Neural progenitor cell (in vitro differentiated cells): ENCODE measurements around the gene PKNOX2. TPM values are rescaled to one million over a fixed set of nuclear protein-coding genes. Genes with fewer than 3 reads are reported as not detected.

ENCODE experiments used
- DNase-seq: peaks from one replicate; pipeline ENCODE4 v3.0.0-alpha.2; 2016; ENCODE audit warnings: low spot score
- H2AFZ ChIP-seq: fragments of 200-600 bp; sonication (generic); replicated peaks from 2 replicates; pipeline ENCODE4 v1.6.1; 2016; ENCODE audit warnings: antibody characterized with exemption
- H3F3A ChIP-seq: fragments of 200-600 bp; sonication (generic); 2 replicates; pipeline ENCODE4 v1.6.1; 2016; ENCODE audit warnings: antibody characterized with exemption, low read depth
- H3K27ac ChIP-seq: fragments of 200-600 bp; sonication (generic); 2 replicates; pipeline ENCODE4 v1.5.1; 2016; ENCODE audit warnings: mild to moderate bottlenecking
- H3K27me3 ChIP-seq: fragments of 200-600 bp; sonication (generic); 2 replicates; pipeline ENCODE4 v1.6.1; 2016; ENCODE audit warnings: mild to moderate bottlenecking, moderate library complexity
- H3K36me3 ChIP-seq: fragments of 200-600 bp; sonication (generic); 2 replicates; pipeline ENCODE4 v1.5.1; 2016
- H3K4me1 ChIP-seq: fragments of 200-600 bp; sonication (generic); 2 replicates; pipeline ENCODE4 v1.6.1; 2016; ENCODE audit warnings: mixed run types
- H3K4me2 ChIP-seq: fragments of 200-600 bp; sonication (generic); 2 replicates; pipeline ENCODE4 v1.6.1; 2016
- H3K4me3 ChIP-seq: fragments of 200-600 bp; sonication (generic); 2 replicates; pipeline ENCODE4 v1.5.1; 2016
- H3K79me2 ChIP-seq: fragments of 200-600 bp; sonication (generic); 2 replicates; pipeline ENCODE4 v1.6.1; 2016; ENCODE audit warnings: low read depth
- H3K9ac ChIP-seq: fragments of 200-600 bp; sonication (generic); 2 replicates; pipeline ENCODE4 v1.6.1; 2016
- H3K9me3 ChIP-seq: fragments of 200-600 bp; sonication (generic); 2 replicates; pipeline ENCODE4 v1.5.1; 2016; ENCODE audit warnings: low read depth
- H4K20me1 ChIP-seq: fragments of 200-600 bp; sonication (generic); 2 replicates; pipeline ENCODE4 v1.6.1; 2016; ENCODE audit warnings: low read depth
- H3K27ac Mint-ChIP-seq: 3 replicates; pipeline ENCODE4 v1.8.0; 2021; ENCODE audit warnings: mixed read lengths
- H3K27me3 Mint-ChIP-seq: 2 replicates; pipeline ENCODE4 v1.8.0; 2022; ENCODE audit warnings: low read depth, mild to moderate bottlenecking, inconsistent platforms, moderate library complexity, mixed read lengths; ENCODE audit not compliant: insufficient read depth
- H3K36me3 Mint-ChIP-seq: 3 replicates; pipeline ENCODE4 v1.8.0; 2021; ENCODE audit warnings: mixed read lengths
- H3K4me1 Mint-ChIP-seq: 3 replicates; pipeline ENCODE4 v1.8.0; 2021; ENCODE audit warnings: mixed read lengths
- H3K4me3 Mint-ChIP-seq: 3 replicates; pipeline ENCODE4 v1.8.0; 2021; ENCODE audit warnings: mild to moderate bottlenecking, moderate library complexity, mixed read lengths
- H3K9me3 Mint-ChIP-seq: 3 replicates; pipeline ENCODE4 v1.8.0; 2020; ENCODE audit warnings: mixed read lengths
- EZH2 ChIP-seq: fragments of 200-600 bp; sonication (generic); IDR thresholded peaks from 2 replicates; pipeline ENCODE4 v1.6.1; 2017; ENCODE audit warnings: antibody characterized with exemption, mild to moderate bottlenecking, moderate library complexity
- EZH2phosphoT487 ChIP-seq: fragments of 200-600 bp; sonication (generic); IDR thresholded peaks from 2 replicates; pipeline ENCODE4 v1.6.1; 2017; ENCODE audit warnings: antibody characterized with exemption
- total RNA-seq: library from RNA; depleted of rRNA; stranded (reverse); fragments of >200 nt; gene quantifications from 2 replicates; pipeline ENCODE4 v1.2.3, GENCODE V29; 2015; ENCODE audit warnings: low replicate concordance
- TF ChIP-seq, protein P1 (sequence below): fragments of 200-600 bp; sonication (generic); IDR thresholded peaks from 2 replicates; pipeline ENCODE4 v1.5.1; 2017; ENCODE audit warnings: antibody characterized with exemption, mild to moderate bottlenecking

Gene PKNOX2
- total RNA-seq, 1 donor from 2014 or later = 4.3 TPM

DNA sequence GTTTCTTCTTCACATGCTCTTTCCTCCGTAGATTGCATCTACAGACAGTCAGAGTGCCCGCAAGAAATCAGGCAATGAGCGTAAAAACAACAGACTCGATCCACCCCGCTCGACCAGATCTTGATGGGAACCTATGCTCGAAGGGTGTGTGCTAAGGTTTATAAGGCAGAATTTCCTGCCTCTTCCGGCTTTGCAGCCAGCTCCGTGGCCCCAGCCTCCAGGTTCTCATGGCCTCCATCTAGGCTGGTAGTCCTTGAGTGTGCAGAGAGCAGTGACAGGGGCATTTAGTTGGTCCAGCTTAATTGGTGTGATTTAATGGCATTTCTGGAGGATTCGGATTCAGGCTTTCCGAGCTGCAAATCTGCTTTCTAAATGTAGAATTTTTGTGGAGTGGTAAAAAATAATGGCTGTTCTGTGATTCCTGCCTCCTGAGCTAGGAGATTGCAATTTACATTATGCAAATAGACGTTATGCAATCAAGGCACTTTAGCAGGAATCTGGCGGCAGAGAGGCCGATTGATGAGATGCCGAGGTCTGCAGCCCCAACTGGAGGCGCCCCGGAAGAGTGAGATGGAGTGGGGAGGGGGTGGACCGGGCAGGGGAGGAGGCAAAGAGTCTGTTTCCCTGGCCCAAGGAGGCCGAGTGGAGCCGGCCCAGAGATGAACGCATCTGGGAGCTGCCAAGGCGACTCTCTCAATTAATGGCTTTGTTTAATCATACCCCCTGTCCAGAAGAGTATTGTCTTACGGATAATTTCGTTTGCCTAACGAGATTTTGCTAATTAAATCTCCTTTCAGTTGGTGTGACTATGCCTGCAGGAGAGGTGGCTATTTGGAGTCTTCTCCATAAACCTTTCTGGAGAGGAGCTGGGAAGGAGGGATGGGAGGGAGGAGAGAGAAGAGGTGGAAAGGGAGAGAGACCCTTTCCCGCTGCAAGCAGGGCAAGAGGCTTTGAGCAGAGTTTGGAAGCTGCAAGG lies 75.3 kb downstream of the PKNOX2 start:
- Mint-ChIP-seq H3K36me3 (peaks cover 64% of the 10 kb centered on the region), H3K9me3 (peaks cover 2% of the 10 kb centered on the region), H3K27me3 (peaks cover 5% of the 10 kb centered on the region), H3K4me3 (no peak overlapping the region), H3K27ac (no peak overlapping the region), H3K4me1 (peaks cover 26% of the 10 kb centered on the region)
- TF ChIP-seq, protein P1, sequence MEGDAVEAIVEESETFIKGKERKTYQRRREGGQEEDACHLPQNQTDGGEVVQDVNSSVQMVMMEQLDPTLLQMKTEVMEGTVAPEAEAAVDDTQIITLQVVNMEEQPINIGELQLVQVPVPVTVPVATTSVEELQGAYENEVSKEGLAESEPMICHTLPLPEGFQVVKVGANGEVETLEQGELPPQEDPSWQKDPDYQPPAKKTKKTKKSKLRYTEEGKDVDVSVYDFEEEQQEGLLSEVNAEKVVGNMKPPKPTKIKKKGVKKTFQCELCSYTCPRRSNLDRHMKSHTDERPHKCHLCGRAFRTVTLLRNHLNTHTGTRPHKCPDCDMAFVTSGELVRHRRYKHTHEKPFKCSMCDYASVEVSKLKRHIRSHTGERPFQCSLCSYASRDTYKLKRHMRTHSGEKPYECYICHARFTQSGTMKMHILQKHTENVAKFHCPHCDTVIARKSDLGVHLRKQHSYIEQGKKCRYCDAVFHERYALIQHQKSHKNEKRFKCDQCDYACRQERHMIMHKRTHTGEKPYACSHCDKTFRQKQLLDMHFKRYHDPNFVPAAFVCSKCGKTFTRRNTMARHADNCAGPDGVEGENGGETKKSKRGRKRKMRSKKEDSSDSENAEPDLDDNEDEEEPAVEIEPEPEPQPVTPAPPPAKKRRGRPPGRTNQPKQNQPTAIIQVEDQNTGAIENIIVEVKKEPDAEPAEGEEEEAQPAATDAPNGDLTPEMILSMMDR = no peak
- TF ChIP-seq EZH2phosphoT487 (no peak), EZH2 (no peak)
- Histone ChIP-seq H3K9ac (no peak overlapping the region), H3K36me3 (no peaks in the 10 kb centered on the region), H3K27ac (no peak overlapping the region), H3K79me2 (peaks cover 4% of the 10 kb centered on the region), H3K9me3 (no peaks in the 10 kb centered on the region), H3K4me3 (no peak overlapping the region), H3F3A (peaks cover 25% of the 10 kb centered on the region), H3K4me2 (peak overlapping the region; percentile 67), H3K4me1 (peaks cover 20% of the 10 kb centered on the region), H3K27me3 (no peaks in the 10 kb centered on the region), H2AFZ (peak overlapping the region; percentile 58), H4K20me1 (peaks cover 6% of the 10 kb centered on the region)
- peak; percentile 42 for DNase-seq

DNA sequence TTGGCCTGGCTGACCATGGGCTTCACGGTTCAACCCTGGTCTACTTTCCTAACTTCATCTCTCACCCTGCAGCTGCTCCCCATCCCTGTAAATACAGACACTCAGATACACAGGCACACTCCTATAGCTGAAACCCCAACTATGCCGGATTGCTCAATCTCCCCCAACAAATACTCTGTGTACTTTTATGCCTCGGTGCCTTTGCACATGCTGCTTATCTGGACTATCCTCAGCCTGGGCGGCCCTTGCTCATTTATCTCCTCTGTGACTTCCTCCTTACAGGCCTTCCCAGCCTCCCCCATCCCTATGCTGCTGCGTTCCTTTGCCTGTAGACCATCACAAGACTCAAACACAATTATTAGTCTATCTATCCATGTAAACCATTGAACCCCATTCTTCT lies 76.6 kb downstream of the PKNOX2 start:
- Histone ChIP-seq H3K27me3 (no peaks in the 10 kb centered on the region), H3K4me2 (no peak overlapping the region), H3K27ac (no peak overlapping the region), H3K4me3 (no peak overlapping the region), H3K4me1 (peaks cover 17% of the 10 kb centered on the region), H3K36me3 (no peaks in the 10 kb centered on the region), H3F3A (peaks cover 20% of the 10 kb centered on the region), H3K9ac (no peak overlapping the region), H3K9me3 (no peaks in the 10 kb centered on the region), H2AFZ (no peak overlapping the region), H4K20me1 (no peaks in the 10 kb centered on the region), H3K79me2 (peaks cover 4% of the 10 kb centered on the region)
- peaks cover 2% of the 10 kb centered on the region for H3K9me3 Mint-ChIP-seq
- H3K27me3 Mint-ChIP-seq = peaks cover 2% of the 10 kb centered on the region
- H3K4me1 Mint-ChIP-seq = peaks cover 15% of the 10 kb centered on the region
- no peak overlapping the region for H3K27ac Mint-ChIP-seq
- DNase-seq = no peak
- H3K36me3 Mint-ChIP-seq = peaks cover 66% of the 10 kb centered on the region
- TF ChIP-seq EZH2phosphoT487 (no peak), EZH2 (no peak)
- TF ChIP-seq, protein P1 = no peak
- H3K4me3 Mint-ChIP-seq = no peak overlapping the region

DNA sequence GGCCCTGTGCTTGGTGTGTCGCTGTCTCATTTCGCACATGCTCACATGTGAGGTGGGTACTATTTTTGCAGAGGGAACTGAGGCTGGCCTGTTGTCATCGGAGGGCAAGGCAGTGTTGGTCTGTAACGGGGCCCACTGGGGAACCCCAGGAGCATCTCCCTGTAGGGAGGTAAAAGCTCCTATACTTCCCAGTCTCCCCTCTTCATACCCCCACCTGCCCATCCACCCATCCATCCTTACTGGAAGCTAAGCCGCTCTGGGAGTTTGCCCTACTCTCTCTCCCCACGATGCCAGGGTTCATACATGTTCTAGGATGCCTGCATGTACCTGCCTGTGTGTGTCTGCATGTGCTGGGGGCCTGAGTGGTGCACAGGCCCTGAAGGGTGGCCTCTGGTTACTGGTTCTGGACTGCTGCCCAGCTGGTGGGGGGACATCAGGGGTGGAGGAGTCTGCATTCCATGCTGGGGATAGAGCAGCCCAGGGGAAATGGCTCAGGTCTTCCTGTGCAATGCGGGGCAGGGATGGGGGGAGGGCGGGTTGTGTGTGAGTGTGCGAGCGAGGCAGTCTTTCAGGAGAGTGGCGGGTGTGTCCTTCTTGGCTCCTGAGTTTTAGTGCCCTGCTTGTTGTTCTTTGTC lies 77.7 kb downstream of the PKNOX2 start:
- Histone ChIP-seq H3K79me2 (peaks cover 4% of the 10 kb centered on the region), H3K36me3 (no peaks in the 10 kb centered on the region), H3K27me3 (no peaks in the 10 kb centered on the region), H2AFZ (no peak overlapping the region), H3K4me3 (no peak overlapping the region), H3K9me3 (no peaks in the 10 kb centered on the region), H3F3A (peaks cover 20% of the 10 kb centered on the region), H3K9ac (no peak overlapping the region), H4K20me1 (no peaks in the 10 kb centered on the region), H3K4me2 (no peak overlapping the region), H3K27ac (no peak overlapping the region), H3K4me1 (peaks cover 22% of the 10 kb centered on the region)
- H3K27ac Mint-ChIP-seq = no peak overlapping the region
- DNase-seq = no peak
- TF ChIP-seq, protein P1 = no peak
- TF ChIP-seq EZH2phosphoT487 = no peak
- no peak for TF ChIP-seq EZH2
- H3K9me3 Mint-ChIP-seq = peaks cover 2% of the 10 kb centered on the region
- peaks cover 20% of the 10 kb centered on the region for H3K4me1 Mint-ChIP-seq
- no peak overlapping the region for H3K4me3 Mint-ChIP-seq
- peaks cover 58% of the 10 kb centered on the region for H3K36me3 Mint-ChIP-seq
- peaks cover 2% of the 10 kb centered on the region for H3K27me3 Mint-ChIP-seq
